Placental pericyte (primary cell): ENCODE data around the gene RPIA. TPM values are rescaled to one million over a fixed set of nuclear protein-coding genes. Genes with fewer than 3 reads are reported as not detected.

ENCODE experiments used
- total RNA-seq: library from RNA; depleted of rRNA; stranded (reverse); fragments of >200 nt; gene quantifications from 2 replicates; pipeline ENCODE4 v1.2.3, GENCODE V29; 2012

Gene RPIA
- total RNA-seq = 8.3 and 9.0 TPM in 2 replicates

DNA sequence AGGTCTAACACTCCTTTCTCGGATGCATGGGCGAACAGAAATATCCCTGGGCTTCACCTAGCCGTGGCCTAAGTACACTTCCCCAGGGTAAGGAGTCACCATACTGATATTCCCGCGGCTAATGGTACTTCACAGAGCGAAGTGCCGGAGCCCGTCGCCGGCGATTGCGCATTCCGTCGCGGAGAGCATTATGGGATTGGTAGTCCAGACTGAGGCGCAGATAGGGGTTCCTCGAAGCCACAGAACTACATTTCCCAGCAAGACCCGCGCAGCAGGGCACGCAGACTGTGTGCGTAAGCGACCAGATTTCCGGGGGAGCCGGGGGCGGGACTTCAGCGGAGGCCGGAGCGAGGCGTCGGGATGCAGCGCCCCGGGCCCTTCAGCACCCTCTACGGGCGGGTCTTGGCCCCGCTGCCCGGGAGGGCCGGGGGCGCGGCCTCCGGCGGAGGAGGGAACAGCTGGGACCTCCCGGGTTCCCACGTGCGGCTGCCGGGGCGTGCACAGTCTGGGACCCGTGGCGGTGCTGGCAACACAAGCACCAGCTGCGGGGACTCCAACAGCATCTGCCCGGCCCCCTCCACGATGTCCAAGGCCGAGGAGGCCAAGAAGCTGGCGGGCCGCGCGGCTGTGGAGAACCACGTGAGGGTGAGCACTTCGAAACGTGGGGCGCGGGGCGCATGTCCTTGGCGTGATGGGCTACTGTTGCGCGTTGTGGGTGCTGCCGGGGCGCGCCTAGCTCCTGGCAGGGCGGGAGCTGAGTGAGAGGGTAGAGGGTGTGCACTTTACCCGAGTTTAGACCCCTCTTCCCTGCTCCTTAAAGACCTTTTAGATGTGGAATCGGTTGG is at the start of gene RPIA:
TSS of gene RPIA (plus strand) at position 335 of the 845 bp plus-strand sequence. CDS start at position 361, 26 bp downstream.

Other genes starting within 250 kb of the RPIA start
- gene FOXI3, start 239.0 kb upstream of the RPIA start, total RNA-seq = not detected in 2 replicates
- gene EIF2AK3, start 64.2 kb upstream of the RPIA start, total RNA-seq = 25.6 and 45.1 TPM in 2 replicates